GM12878 (cell line): Measurements from ENCODE around the gene SYCE1L. TPM values are rescaled to one million over a fixed set of nuclear protein-coding genes. Genes with fewer than 3 reads are reported as not detected.

Experiments
- ATAC-seq: fragments of 200-7000 bp; cut with Tn5 transposase; 3 replicates; pipeline ENCODE4 v1.9.1; 2020; ENCODE audit warnings: mild to moderate bottlenecking, moderate library complexity
- BruUV-seq: library from RNA; stranded (reverse); fragments of 400-500 nt; replicated peaks from 2 replicates; lab custom pipeline; 2021; lab: Mats Ljungman, UMichigan
- CTCF ChIA-PET: fragments of 300-600 bp; sonication (Branson Sonifier 250); formaldehyde crosslinking; extraction: SDS; loops from one replicate; lab custom pipeline; 2021; ENCODE audit warnings: inconsistent platforms; lab: Yijun Ruan, JAX
- POLR2A ChIA-PET: fragments of 350-600 bp; formaldehyde crosslinking; extraction: SDS; loops from one replicate; lab custom pipeline; 2021; ENCODE audit warnings: inconsistent platforms; lab: Charles Lee
- RAD21 ChIA-PET: fragments of 300-600 bp; sonication (Branson Sonifier 250); formaldehyde crosslinking; loops from one replicate; lab custom pipeline; 2023; ENCODE audit warnings: antibody characterized with exemption; ENCODE audit not compliant: unreplicated experiment; lab: Charles Lee
- SMC1A ChIA-PET: fragments of 300-600 bp; sonication (Branson Sonifier 250); formaldehyde crosslinking; loops from one replicate; lab custom pipeline; 2023; ENCODE audit not compliant: unreplicated experiment, uncharacterized antibody; lab: Charles Lee
- DNase-seq: peaks from one replicate; pipeline ENCODE4 v3.0.0-alpha.2; 2011; ENCODE audit warnings: low read depth, low spot score
- FAIRE-seq: peaks from 3 replicates; lab custom pipeline; 2011; peaks lifted over from hg19 to GRCh38; lab: Jason Lieb, UNC
- H2AFZ ChIP-seq: 2 replicates; pipeline ENCODE4 v1.6.0; 2011; ENCODE audit warnings: low read depth, low read length, control low read depth; ENCODE audit not compliant: control insufficient read depth
- H3K27ac ChIP-seq: 2 replicates; pipeline ENCODE4 v1.5.1; 2011; ENCODE audit warnings: control low read depth; ENCODE audit not compliant: control insufficient read depth, insufficient read depth
- H3K27me3 ChIP-seq, 2 experiments: replicated peaks in 1 of 2; 2 replicates each; pipeline versions ENCODE4 v1.6.0 to v1.6.1; 2011; ENCODE audit warnings: low read length in 1 of 2; ENCODE audit not compliant: control insufficient read depth in 2 of 2, insufficient read depth in 2 of 2
- H3K36me3 ChIP-seq, 2 experiments: 2 replicates each; pipeline ENCODE4 v1.5.1; 2011; ENCODE audit warnings: low read length in 1 of 2; ENCODE audit not compliant: control insufficient read depth in 2 of 2, insufficient read depth in 2 of 2
- H3K4me1 ChIP-seq: 2 replicates; pipeline ENCODE4 v1.6.1; 2011; ENCODE audit warnings: mild to moderate bottlenecking, low read length, moderate library complexity, mixed read lengths; ENCODE audit not compliant: control insufficient read depth, insufficient read depth
- H3K4me2 ChIP-seq: 2 replicates; pipeline ENCODE4 v1.6.0; 2011; ENCODE audit warnings: control low read depth; ENCODE audit not compliant: control insufficient read depth, insufficient read depth
- H3K4me3 ChIP-seq: fragments of 200-600 bp; sonication (generic); 2 replicates; pipeline ENCODE4 v1.5.1; 2016
- H3K79me2 ChIP-seq: 2 replicates; pipeline ENCODE4 v1.6.0; 2011; ENCODE audit warnings: low read length; ENCODE audit not compliant: control insufficient read depth, insufficient read depth
- H3K9ac ChIP-seq: 2 replicates; pipeline ENCODE4 v1.8.0; 2011; ENCODE audit warnings: low read length, control low read depth, mixed read lengths; ENCODE audit not compliant: control insufficient read depth, insufficient read depth
- H3K9me3 ChIP-seq: replicated peaks from 3 replicates; pipeline ENCODE4 v1.5.1; 2011; ENCODE audit warnings: mild to moderate bottlenecking, low read length; ENCODE audit not compliant: control insufficient read depth, insufficient read depth
- H4K20me1 ChIP-seq: 2 replicates; pipeline ENCODE4 v1.6.0; 2011; ENCODE audit not compliant: control insufficient read depth, insufficient read depth
- CTCF ChIP-seq, 3 experiments: IDR thresholded peaks in 2 of 3; conservative IDR thresholded peaks in 1 of 3; 2 replicates each; pipeline ENCODE4 v1.5.1; 2011; ENCODE audit warnings: low read depth in 3 of 3, low read length in 3 of 3, mild to moderate bottlenecking in 3 of 3, control low read depth in 2 of 3, moderate library complexity in 2 of 3, inconsistent platforms in 1 of 3, mixed read lengths in 1 of 3; ENCODE audit not compliant: control insufficient read depth in 2 of 3, insufficient read depth in 1 of 3; ENCODE audit errors: extremely low read depth in 1 of 3
- ESRRA ChIP-seq: IDR thresholded peaks from 2 replicates; pipeline ENCODE4 v1.6.1; 2012; ENCODE audit warnings: mild to moderate bottlenecking, low read length, improper control_type of control experiment
- ETV6 ChIP-seq, 2 experiments: fragments of 450-650 bp in 1 of 2; IDR thresholded peaks in 1 of 2; conservative IDR thresholded peaks in 1 of 2; 2 replicates each; pipeline ENCODE4 v1.6.1; 2014; ENCODE audit warnings: antibody characterized with exemption in 1 of 2, borderline replicate concordance in 1 of 2, low read depth in 1 of 2, mild to moderate bottlenecking in 1 of 2, moderate library complexity in 1 of 2
- GABPA ChIP-seq: IDR thresholded peaks from 2 replicates; pipeline ENCODE4 v1.6.1; 2014; ENCODE audit warnings: antibody characterized with exemption, low read depth, mild to moderate bottlenecking, inconsistent platforms
- GATAD2B ChIP-seq: fragments of 450-650 bp; conservative IDR thresholded peaks from 2 replicates; pipeline ENCODE4 v1.6.1; 2017; ENCODE audit warnings: low read depth, mild to moderate bottlenecking, moderate library complexity
- IKZF2 ChIP-seq, 2 experiments: fragments of 450-650 bp; IDR thresholded peaks; 2 replicates each; pipeline ENCODE4 v1.6.1; 2017; ENCODE audit warnings: mild to moderate bottlenecking in 2 of 2, moderate library complexity in 2 of 2
- IRF4 ChIP-seq: IDR thresholded peaks from 2 replicates; pipeline ENCODE4 v1.6.1; 2011; ENCODE audit warnings: low read depth, low read length
- MYC ChIP-seq: IDR thresholded peaks from 2 replicates; pipeline ENCODE4 v1.6.1; 2011; ENCODE audit warnings: mild to moderate bottlenecking, low read length, moderate library complexity, inconsistent platforms; ENCODE audit not compliant: insufficient read depth, insufficient replicate concordance, insufficient read length, severe bottlenecking
- NFYA ChIP-seq: IDR thresholded peaks from 2 replicates; pipeline ENCODE4 v1.6.1; 2011; ENCODE audit warnings: low read depth, mild to moderate bottlenecking, low read length, improper control_type of control experiment, borderline replicate concordance
- NKRF ChIP-seq: fragments of 450-650 bp; conservative IDR thresholded peaks from 2 replicates; pipeline ENCODE4 v1.6.1; 2017; ENCODE audit warnings: mild to moderate bottlenecking, moderate library complexity
- RB1 ChIP-seq: fragments of 450-650 bp; formaldehyde crosslinking; IDR thresholded peaks from 2 replicates; pipeline ENCODE4 v1.6.1; 2017; ENCODE audit warnings: mild to moderate bottlenecking, borderline replicate concordance
- RFX5 ChIP-seq: IDR thresholded peaks from 2 replicates; pipeline ENCODE4 v1.6.1; 2011; ENCODE audit warnings: low read depth, low read length, improper control_type of control experiment
- SMC3 ChIP-seq: IDR thresholded peaks from 2 replicates; pipeline ENCODE4 v1.6.1; 2011; ENCODE audit warnings: low read length, improper control_type of control experiment, borderline replicate concordance
- STAT1 ChIP-seq: fragments of 450-650 bp; conservative IDR thresholded peaks from 2 replicates; pipeline ENCODE4 v1.6.1; 2014; ENCODE audit warnings: antibody characterized with exemption, mild to moderate bottlenecking
- TCF7 ChIP-seq: IDR thresholded peaks from 2 replicates; pipeline ENCODE4 v1.6.1; 2014; ENCODE audit warnings: antibody characterized with exemption, borderline replicate concordance
- ZNF384 ChIP-seq: IDR thresholded peaks from 2 replicates; pipeline ENCODE4 v1.6.1; 2012; ENCODE audit warnings: low read depth, mild to moderate bottlenecking, low read length, improper control_type of control experiment, borderline replicate concordance
- WGBS: methylation state at CpG from one replicate; pipeline ENCODE4 v1.1.6; 2016; ENCODE audit warnings: low lambda C conversion rate; ENCODE audit not compliant: insufficient replicate concordance, insufficient coverage; ENCODE audit errors: missing lambda C conversion rate; 5-methylcytosine and 5-hydroxymethylcytosine counted together
- in situ Hi-C: fragments of 300-500 bp; cut with MboI; formaldehyde crosslinking; loops from 9 replicates; pipeline ENCODE4 v1.14.3; 2018; ENCODE audit warnings: mixed read lengths
- intact Hi-C: fragments of 100-400 bp; cut with micrococcal nuclease; formaldehyde crosslinking; loops from one replicate; pipeline ENCODE4 v1.14.2; 2022; ENCODE audit not compliant: unreplicated experiment
- polyA plus RNA-seq, 11 experiments: library from polyadenylated mRNA; depleted of rRNA in 4 of 11; unstranded in 6 of 11; stranded (reverse) in 5 of 11; fragments of >200 nt; fragmentation: Nextera tagmentation in 4 of 11; fragmentation: Illumina TruSeq in 1 of 11; extraction: Ambion mirVana in 4 of 11; extraction: Trizol in 1 of 11; gene quantifications; 1 replicate in 1 of 11; 2 replicates in 10 of 11; pipeline versions ENCODE4 v1.2.1 to v1.2.3, GENCODE V29; 2011 to 2016; ENCODE audit warnings: inconsistent platforms in 2 of 11, missing spikeins in 2 of 11, low read depth in 1 of 11
- total RNA-seq, 4 experiments: library from RNA; depleted of rRNA in 3 of 4; stranded (reverse); fragments of >200 nt in 3 of 4; fragmentation: Illumina TruSeq in 1 of 4; extraction: Trizol in 1 of 4; gene quantifications; 2 replicates each; pipeline versions ENCODE4 v1.2.1 to v1.2.3, GENCODE V29; 2013 to 2021
- TF ChIP-seq, protein P1 (sequence below): fragments of 450-650 bp; IDR thresholded peaks from 2 replicates; pipeline ENCODE4 v1.6.1; 2017; ENCODE audit warnings: borderline replicate concordance
- TF ChIP-seq, protein P2 (sequence below): fragments of 150-350 bp; IDR thresholded peaks from 2 replicates; pipeline ENCODE4 v1.6.1; 2014; ENCODE audit warnings: mild to moderate bottlenecking, low read depth, low read length

The SYCE1L gene
- total and polyA plus RNA-seq, 10 of the 15 experiments (the other 5 are each of a cell fraction or from before 2014, with no cell fraction given) = 0.35 to 4.6 (median 0.91) TPM; not detected in 5

DNA sequence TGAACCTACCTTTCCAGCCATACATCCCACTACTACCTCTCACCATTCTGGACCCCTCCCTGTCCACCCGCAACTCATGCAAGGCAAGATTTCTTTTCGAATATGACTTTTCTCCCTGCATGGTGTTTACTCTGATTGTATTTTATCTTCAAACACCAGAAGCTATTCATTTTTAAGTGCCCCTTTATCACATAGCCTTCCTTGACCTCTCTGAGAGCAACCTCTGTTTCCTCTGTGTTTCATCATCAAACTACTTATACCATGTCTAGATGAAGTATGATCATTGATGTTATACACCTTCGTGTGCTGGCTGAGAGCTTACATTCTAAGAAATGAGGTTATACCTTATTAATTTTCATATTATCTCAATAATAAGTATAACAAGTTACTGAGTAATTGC, 31.8 kb downstream of the SYCE1L start:
- ChIA-PET SMC1A (interaction anchor here (0.8 to 11.5 kb wide), 2 partner anchors 13 to 353 kb away, joined by 3 to 108 read pairs; no protein-coding TSS in a partner anchor), RAD21 (interaction anchor here (1.1 kb wide), 1 partner anchor 11 kb away, joined by 3 read pairs; no protein-coding TSS in a partner anchor), POLR2A (no interaction called here), CTCF (interaction anchor here (1.8 to 2.1 kb wide), 3 partner anchors 60 to 362 kb away, joined by 4 to 15 read pairs (median 4); no protein-coding TSS in a partner anchor)
- H3K4me1 ChIP-seq = no peaks in the 10 kb centered on the region
- 12% methylated on average over 3 of the region's 3 CpGs for WGBS
- no TSS peak for BruUV-seq
- no peak overlapping the region for H3K27ac ChIP-seq
- H3K9ac ChIP-seq = no peak overlapping the region
- intact Hi-C loops = loop anchor here (10.0 kb wide), 1 partner anchor 744 kb away; no protein-coding TSS in a partner anchor
- H3K79me2 ChIP-seq = no peaks in the 10 kb centered on the region
- H4K20me1 ChIP-seq = no peaks in the 10 kb centered on the region
- FAIRE-seq = no peak
- H3K9me3 ChIP-seq = no peaks in the 10 kb centered on the region
- no peaks in the 10 kb centered on the region for H3K36me3 ChIP-seq
- no peak overlapping the region for H3K4me3 ChIP-seq
- H2AFZ ChIP-seq = no peak overlapping the region
- ATAC-seq = no peak
- no peak overlapping the region for H3K4me2 ChIP-seq
- in situ Hi-C loops = no loop called here
- DNase-seq = no peak
- no peaks in the 10 kb centered on the region for H3K27me3 ChIP-seq
- TF ChIP-seq ZNF384 (no peak), MYC (no peak), RB1 (no peak), STAT1 (no peak), GATAD2B (no peak), TCF7 (no peak), IKZF2 (IDR thresholded peaks at IDR 0.05) (no peak), RFX5 (no peak), NFYA (no peak), NKRF (no peak), GABPA (no peak), SMC3 (no peak), ESRRA (no peak), IRF4 (no peak), ETV6 (conservative IDR thresholded peaks at IDR 0.05 in 1 of 2, IDR thresholded peaks at IDR 0.05 in 1 of 2; ENCODE audit: borderline replicate concordance in 1 of 2, low read depth in 1 of 2) (no peak), CTCF (IDR thresholded peaks at IDR 0.05 in 2 of 3, conservative IDR thresholded peaks at IDR 0.05 in 1 of 3; ENCODE audit: control insufficient read depth in 2 of 3, extremely low read depth in 1 of 3, insufficient read depth in 1 of 3, low read depth in 3 of 3, low read length in 3 of 3) (no peak)
- TF ChIP-seq, protein P1, sequence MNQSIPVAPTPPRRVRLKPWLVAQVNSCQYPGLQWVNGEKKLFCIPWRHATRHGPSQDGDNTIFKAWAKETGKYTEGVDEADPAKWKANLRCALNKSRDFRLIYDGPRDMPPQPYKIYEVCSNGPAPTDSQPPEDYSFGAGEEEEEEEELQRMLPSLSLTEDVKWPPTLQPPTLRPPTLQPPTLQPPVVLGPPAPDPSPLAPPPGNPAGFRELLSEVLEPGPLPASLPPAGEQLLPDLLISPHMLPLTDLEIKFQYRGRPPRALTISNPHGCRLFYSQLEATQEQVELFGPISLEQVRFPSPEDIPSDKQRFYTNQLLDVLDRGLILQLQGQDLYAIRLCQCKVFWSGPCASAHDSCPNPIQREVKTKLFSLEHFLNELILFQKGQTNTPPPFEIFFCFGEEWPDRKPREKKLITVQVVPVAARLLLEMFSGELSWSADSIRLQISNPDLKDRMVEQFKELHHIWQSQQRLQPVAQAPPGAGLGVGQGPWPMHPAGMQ = no peak
- TF ChIP-seq, protein P2, sequence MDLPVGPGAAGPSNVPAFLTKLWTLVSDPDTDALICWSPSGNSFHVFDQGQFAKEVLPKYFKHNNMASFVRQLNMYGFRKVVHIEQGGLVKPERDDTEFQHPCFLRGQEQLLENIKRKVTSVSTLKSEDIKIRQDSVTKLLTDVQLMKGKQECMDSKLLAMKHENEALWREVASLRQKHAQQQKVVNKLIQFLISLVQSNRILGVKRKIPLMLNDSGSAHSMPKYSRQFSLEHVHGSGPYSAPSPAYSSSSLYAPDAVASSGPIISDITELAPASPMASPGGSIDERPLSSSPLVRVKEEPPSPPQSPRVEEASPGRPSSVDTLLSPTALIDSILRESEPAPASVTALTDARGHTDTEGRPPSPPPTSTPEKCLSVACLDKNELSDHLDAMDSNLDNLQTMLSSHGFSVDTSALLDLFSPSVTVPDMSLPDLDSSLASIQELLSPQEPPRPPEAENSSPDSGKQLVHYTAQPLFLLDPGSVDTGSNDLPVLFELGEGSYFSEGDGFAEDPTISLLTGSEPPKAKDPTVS = no peak
